Measurements from ENCODE around the gene MTUS2. TPM values are rescaled to one million over a fixed set of nuclear protein-coding genes. Genes with fewer than 3 reads are reported as not detected.

Gene MTUS2
- total RNA-seq, 1 experiment from 2014 or later: 1.7 TPM

- ChIA-PET POLR2A (no interaction called here), CTCF (no interaction called here)
- TF ChIP-seq, protein P1, sequence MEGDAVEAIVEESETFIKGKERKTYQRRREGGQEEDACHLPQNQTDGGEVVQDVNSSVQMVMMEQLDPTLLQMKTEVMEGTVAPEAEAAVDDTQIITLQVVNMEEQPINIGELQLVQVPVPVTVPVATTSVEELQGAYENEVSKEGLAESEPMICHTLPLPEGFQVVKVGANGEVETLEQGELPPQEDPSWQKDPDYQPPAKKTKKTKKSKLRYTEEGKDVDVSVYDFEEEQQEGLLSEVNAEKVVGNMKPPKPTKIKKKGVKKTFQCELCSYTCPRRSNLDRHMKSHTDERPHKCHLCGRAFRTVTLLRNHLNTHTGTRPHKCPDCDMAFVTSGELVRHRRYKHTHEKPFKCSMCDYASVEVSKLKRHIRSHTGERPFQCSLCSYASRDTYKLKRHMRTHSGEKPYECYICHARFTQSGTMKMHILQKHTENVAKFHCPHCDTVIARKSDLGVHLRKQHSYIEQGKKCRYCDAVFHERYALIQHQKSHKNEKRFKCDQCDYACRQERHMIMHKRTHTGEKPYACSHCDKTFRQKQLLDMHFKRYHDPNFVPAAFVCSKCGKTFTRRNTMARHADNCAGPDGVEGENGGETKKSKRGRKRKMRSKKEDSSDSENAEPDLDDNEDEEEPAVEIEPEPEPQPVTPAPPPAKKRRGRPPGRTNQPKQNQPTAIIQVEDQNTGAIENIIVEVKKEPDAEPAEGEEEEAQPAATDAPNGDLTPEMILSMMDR (IDR thresholded peaks at IDR 0.05; ENCODE audit: insufficient read depth in 1 of 2, low read depth in 1 of 2, low read length in 1 of 2, severe bottlenecking in 1 of 2, unreplicated experiment in 1 of 2): no peak
- no peaks in the 10 kb centered on the region for H3K4me1 ChIP-seq
- Mint-ChIP-seq H3K4me1 (ENCODE audit: low read depth, unreplicated experiment) (no peaks in the 10 kb centered on the region), H3K27ac (ENCODE audit: unreplicated experiment) (no peak overlapping the region), H3K9me3 (ENCODE audit: unreplicated experiment) (no peaks in the 10 kb centered on the region), H3K27me3 (ENCODE audit: insufficient read depth, unreplicated experiment) (no peaks in the 10 kb centered on the region), H3K36me3 (ENCODE audit: insufficient read depth, unreplicated experiment) (peaks cover 89% of the 10 kb centered on the region), H3K4me3 (ENCODE audit: unreplicated experiment) (no peak overlapping the region)
- DNase-seq: no peak
- no TSS peak for BruUV-seq (replicated peaks)
- no peaks in the 10 kb centered on the region for H3K36me3 ChIP-seq (ENCODE audit: control insufficient read depth, insufficient read depth, low read length)
- no peak overlapping the region for H3K4me3 ChIP-seq (ENCODE audit: low read depth, low read length)
- no peaks in the 10 kb centered on the region for H3K9me3 ChIP-seq
- H3K27me3 ChIP-seq (replicated peaks; ENCODE audit: control insufficient read depth, insufficient read depth, low read length): no peaks in the 10 kb centered on the region
- intact Hi-C loops (cut with micrococcal nuclease; ENCODE audit: unreplicated experiment): no loop called here
Measured at GRCh38 chr13:29551214-29551613, 731.1 kb downstream of the MTUS2 start.

Other genes with a start within 250 kb of the MTUS2 start
- 116 and 125 TPM in 2 replicates for gene POMP, start 161.2 kb upstream of the MTUS2 start, total RNA-seq (2022)
- 2.0 and 2.3 TPM in 2 replicates for gene SLC46A3, start 101.4 kb upstream of the MTUS2 start, total RNA-seq (2022)